ENCODE results near the gene INSRR.

The INSRR gene

DNA sequence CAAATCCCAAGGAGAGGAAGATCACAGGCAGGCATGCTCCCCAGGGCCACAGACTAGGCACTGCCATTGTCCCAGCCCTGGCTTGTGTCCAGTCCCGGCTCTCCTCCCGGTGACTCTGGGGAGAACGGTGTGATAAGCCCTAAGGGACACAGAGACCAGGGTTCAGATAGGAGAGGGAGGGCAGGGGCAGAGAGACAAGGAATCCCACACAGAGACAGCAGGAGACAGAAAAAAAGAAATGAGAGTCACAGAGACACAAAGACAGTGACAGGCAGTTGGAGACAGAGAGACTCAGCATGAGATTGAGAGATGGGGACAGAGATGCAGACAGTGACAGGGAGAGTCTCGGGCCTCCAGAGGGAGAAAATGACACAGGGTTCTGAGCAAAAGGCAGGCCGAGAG lies 361 bp downstream of the INSRR start:
- peaks cover 66% of the 10 kb centered on the region for H3K27me3 Mint-ChIP-seq (ENCODE audit: low read depth)
- peak overlapping the region; percentile 73 to 76 (median 74) for H3K4me3 Mint-ChIP-seq
- H3K27ac Mint-ChIP-seq: peak overlapping the region in 1 of 3 experiments; percentile 34
- no peaks in the 10 kb centered on the region for H3K9me3 Mint-ChIP-seq
- H3K4me1 Mint-ChIP-seq: peaks cover 53% of the 10 kb centered on the region
- TF ChIP-seq, protein P1, sequence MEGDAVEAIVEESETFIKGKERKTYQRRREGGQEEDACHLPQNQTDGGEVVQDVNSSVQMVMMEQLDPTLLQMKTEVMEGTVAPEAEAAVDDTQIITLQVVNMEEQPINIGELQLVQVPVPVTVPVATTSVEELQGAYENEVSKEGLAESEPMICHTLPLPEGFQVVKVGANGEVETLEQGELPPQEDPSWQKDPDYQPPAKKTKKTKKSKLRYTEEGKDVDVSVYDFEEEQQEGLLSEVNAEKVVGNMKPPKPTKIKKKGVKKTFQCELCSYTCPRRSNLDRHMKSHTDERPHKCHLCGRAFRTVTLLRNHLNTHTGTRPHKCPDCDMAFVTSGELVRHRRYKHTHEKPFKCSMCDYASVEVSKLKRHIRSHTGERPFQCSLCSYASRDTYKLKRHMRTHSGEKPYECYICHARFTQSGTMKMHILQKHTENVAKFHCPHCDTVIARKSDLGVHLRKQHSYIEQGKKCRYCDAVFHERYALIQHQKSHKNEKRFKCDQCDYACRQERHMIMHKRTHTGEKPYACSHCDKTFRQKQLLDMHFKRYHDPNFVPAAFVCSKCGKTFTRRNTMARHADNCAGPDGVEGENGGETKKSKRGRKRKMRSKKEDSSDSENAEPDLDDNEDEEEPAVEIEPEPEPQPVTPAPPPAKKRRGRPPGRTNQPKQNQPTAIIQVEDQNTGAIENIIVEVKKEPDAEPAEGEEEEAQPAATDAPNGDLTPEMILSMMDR (IDR thresholded peaks at IDR 0.05; ENCODE audit: unreplicated experiment in 3 of 3): no peak
- H3K36me3 Mint-ChIP-seq (ENCODE audit: low read depth): no peaks in the 10 kb centered on the region

GRCh38 chr1:156857532-156857931 lies 1.4 kb downstream of the INSRR start:
- TF ChIP-seq, protein P1 (IDR thresholded peaks at IDR 0.05; ENCODE audit: unreplicated experiment in 3 of 3): no peak
- H3K27ac Mint-ChIP-seq: no peak overlapping the region
- no peak overlapping the region for H3K4me3 Mint-ChIP-seq
- H3K36me3 Mint-ChIP-seq (ENCODE audit: low read depth): no peaks in the 10 kb centered on the region
- peaks cover 56% of the 10 kb centered on the region for H3K4me1 Mint-ChIP-seq
- peaks cover 57% of the 10 kb centered on the region for H3K27me3 Mint-ChIP-seq (ENCODE audit: low read depth)
- H3K9me3 Mint-ChIP-seq: no peaks in the 10 kb centered on the region

DNA sequence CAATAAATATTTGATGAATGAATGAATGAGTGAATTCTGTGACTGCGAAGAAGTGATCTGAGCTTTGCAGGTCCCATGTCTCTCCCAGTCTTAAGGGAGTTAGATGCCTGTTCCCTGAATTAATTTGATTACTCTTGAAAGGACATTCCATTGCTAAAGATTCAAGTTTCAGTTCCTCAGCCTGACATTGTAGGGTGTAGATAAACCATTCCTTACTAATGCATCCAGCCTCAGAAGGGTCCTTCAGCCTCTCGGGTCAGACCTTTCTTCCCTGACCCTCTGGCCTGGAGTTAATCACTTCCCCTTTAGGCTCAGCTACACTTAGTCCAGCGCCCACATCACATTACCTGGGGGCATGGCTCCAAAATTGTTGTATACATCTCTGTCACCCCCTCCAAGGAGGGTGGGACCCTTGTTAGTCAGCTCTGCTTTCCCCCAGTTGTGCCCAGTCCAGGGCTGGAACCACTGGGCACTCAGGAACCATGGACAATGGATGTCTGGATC lies 2.6 kb downstream of the INSRR start:
- Mint-ChIP-seq H3K9me3 (no peaks in the 10 kb centered on the region), H3K4me3 (no peak overlapping the region), H3K36me3 (ENCODE audit: low read depth) (no peaks in the 10 kb centered on the region), H3K27ac (no peak overlapping the region), H3K4me1 (peaks cover 52% of the 10 kb centered on the region), H3K27me3 (ENCODE audit: low read depth) (peaks cover 51% of the 10 kb centered on the region)
- TF ChIP-seq, protein P1 (IDR thresholded peaks at IDR 0.05; ENCODE audit: unreplicated experiment in 3 of 3): no peak

DNA sequence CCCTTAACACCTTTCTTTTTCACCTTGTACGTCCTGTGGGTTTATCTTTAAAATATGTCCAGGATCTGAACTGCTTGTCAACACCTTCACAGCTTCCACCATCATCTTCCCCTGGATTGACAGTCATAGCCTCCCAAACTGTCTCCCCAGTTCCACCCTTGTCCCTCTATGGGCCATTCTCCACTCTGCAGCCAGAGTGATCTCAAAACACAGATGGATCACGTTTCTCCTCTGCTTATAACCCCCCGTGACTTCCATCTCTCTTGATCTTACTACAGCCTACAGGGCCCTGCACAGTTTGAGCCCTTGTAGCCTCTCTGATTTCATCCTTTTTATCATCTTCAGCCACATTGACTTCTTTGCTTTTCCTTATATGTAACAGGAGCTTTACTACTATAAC lies 4.3 kb downstream of the INSRR start:
- Mint-ChIP-seq H3K9me3 (no peaks in the 10 kb centered on the region), H3K36me3 (ENCODE audit: low read depth) (no peaks in the 10 kb centered on the region), H3K4me3 (no peak overlapping the region), H3K27ac (peak overlapping the region in 2 of 3 experiments; percentile 1 to 36), H3K4me1 (peaks cover 45% of the 10 kb centered on the region), H3K27me3 (ENCODE audit: low read depth) (peaks cover 49% of the 10 kb centered on the region)
- TF ChIP-seq, protein P1 (IDR thresholded peaks at IDR 0.05; ENCODE audit: unreplicated experiment in 3 of 3): no peak

- no peaks in the 10 kb centered on the region for H3K9me3 Mint-ChIP-seq
- no peak overlapping the region for H3K27ac Mint-ChIP-seq
- peaks cover 52% of the 10 kb centered on the region for H3K27me3 Mint-ChIP-seq (ENCODE audit: low read depth)
- H3K36me3 Mint-ChIP-seq (ENCODE audit: low read depth): no peaks in the 10 kb centered on the region
- peaks cover 43% of the 10 kb centered on the region for H3K4me1 Mint-ChIP-seq
- TF ChIP-seq, protein P1 (IDR thresholded peaks at IDR 0.05; ENCODE audit: unreplicated experiment in 3 of 3): no peak
- H3K4me3 Mint-ChIP-seq: no peak overlapping the region
Measured at GRCh38 chr1:156853761-156854160, 5.2 kb downstream of the INSRR start.

DNA sequence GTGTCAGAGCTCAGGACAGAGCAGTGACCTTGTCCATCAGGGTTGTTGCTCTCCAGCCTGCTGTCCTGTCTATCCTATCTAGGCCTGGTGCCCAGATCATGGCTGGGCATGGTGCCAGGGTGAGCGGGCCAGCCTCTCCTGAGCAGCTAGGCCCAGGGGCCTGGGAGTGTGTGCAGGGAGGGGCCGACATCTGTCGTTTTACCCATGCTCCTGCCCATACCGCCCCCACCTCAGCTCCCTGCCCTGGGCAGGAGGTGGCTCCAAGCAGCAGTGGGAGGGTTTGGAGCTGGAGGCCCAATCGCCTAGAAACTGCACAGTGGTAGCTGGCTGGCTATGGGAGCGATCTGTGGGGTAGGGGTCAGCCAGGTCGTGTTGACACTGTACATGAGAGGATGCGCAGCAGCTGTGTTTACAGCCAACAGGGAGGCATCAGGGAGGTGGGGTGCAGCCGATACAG lies 6.5 kb downstream of the INSRR start:
- Mint-ChIP-seq H3K4me1 (peaks cover 44% of the 10 kb centered on the region), H3K9me3 (no peaks in the 10 kb centered on the region), H3K36me3 (ENCODE audit: low read depth) (no peaks in the 10 kb centered on the region), H3K27me3 (ENCODE audit: low read depth) (peaks cover 52% of the 10 kb centered on the region), H3K4me3 (peak overlapping the region in 1 of 3 experiments; percentile 21), H3K27ac (peak overlapping the region in 2 of 3 experiments; percentile 4 to 51)
- TF ChIP-seq, protein P1 (IDR thresholded peaks at IDR 0.05; ENCODE audit: unreplicated experiment in 3 of 3): no peak
